Calu3 (cell line): ENCODE measurements around the gene CRACR2A. TPM values are rescaled to one million over a fixed set of nuclear protein-coding genes. Genes with fewer than 3 reads are reported as not detected.

Source experiments
- BruUV-seq: library from RNA; stranded (reverse); fragments of 400-500 nt; replicated peaks from 2 replicates; lab custom pipeline; 2021; lab: Mats Ljungman, UMichigan
- CTCF ChIA-PET: fragments of 300-600 bp; sonication (Branson Sonifier 250); formaldehyde crosslinking; loops from one replicate; lab custom pipeline; 2022; ENCODE audit warnings: antibody characterized with exemption; lab: Charles Lee
- DNase-seq: peaks from one replicate; pipeline ENCODE4 v3.0.0; 2022
- H3K27ac Mint-ChIP-seq: one replicate; pipeline ENCODE4 v1.8.0; 2022; ENCODE audit warnings: mixed read lengths; ENCODE audit not compliant: unreplicated experiment
- H3K27me3 Mint-ChIP-seq: one replicate; pipeline ENCODE4 v1.8.0; 2022; ENCODE audit warnings: mixed read lengths; ENCODE audit not compliant: unreplicated experiment
- H3K36me3 Mint-ChIP-seq: one replicate; pipeline ENCODE4 v1.8.0; 2022; ENCODE audit warnings: mild to moderate bottlenecking, moderate library complexity, mixed read lengths; ENCODE audit not compliant: insufficient read depth, unreplicated experiment
- H3K4me1 Mint-ChIP-seq: one replicate; pipeline ENCODE4 v1.8.0; 2022; ENCODE audit warnings: mild to moderate bottlenecking, low read depth, mixed read lengths; ENCODE audit not compliant: unreplicated experiment
- H3K4me3 Mint-ChIP-seq: one replicate; pipeline ENCODE4 v1.8.0; 2022; ENCODE audit warnings: mild to moderate bottlenecking, low read depth, moderate library complexity, mixed read lengths; ENCODE audit not compliant: unreplicated experiment
- H3K9me3 Mint-ChIP-seq: one replicate; pipeline ENCODE4 v1.8.0; 2022; ENCODE audit warnings: low read depth, mixed read lengths; ENCODE audit not compliant: unreplicated experiment
- intact Hi-C: fragments of 100-400 bp; cut with micrococcal nuclease; formaldehyde crosslinking; loops from one replicate; pipeline ENCODE4 v1.10.0; 2022; ENCODE audit not compliant: unreplicated experiment
- total RNA-seq: library from RNA; stranded (reverse); gene quantifications from 2 replicates; pipeline ENCODE4 v1.2.3, GENCODE V29; 2022
- TF ChIP-seq, protein P1 (sequence below): fragments of 200-600 bp; IDR thresholded peaks from one replicate; pipeline ENCODE4 v1.8.0; 2022; ENCODE audit warnings: antibody characterized with exemption; ENCODE audit not compliant: unreplicated experiment

Gene CRACR2A
- total RNA-seq, 1 experiment from 2014 or later, result 9.5 TPM

DNA sequence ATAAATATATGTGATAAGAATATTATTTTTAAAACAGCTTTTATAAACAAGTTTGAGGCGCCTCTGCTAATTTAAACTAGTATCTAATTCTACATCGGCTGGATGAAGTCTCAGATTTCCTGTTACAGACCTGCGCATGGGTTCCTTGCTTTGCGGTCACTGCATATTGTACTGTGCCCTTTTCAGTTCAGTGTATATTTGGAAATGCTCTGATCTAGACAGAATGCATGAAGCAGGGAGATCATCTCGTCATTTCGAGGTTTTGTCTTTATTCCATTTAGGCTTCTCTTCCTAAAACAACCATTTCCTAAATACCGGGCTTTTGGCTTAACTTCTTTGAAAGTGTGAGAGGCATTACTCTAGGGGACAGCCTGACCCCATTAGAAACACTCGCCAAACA is 25.6 kb downstream of the CRACR2A start:
- Mint-ChIP-seq H3K4me1 (peaks cover 8% of the 10 kb centered on the region), H3K9me3 (peaks cover 2% of the 10 kb centered on the region), H3K27ac (no peak overlapping the region), H3K36me3 (no peaks in the 10 kb centered on the region), H3K4me3 (no peak overlapping the region), H3K27me3 (no peaks in the 10 kb centered on the region)
- DNase-seq, result no peak
- intact Hi-C loops, result no loop called here
- CTCF ChIA-PET, result interaction anchor here (0.7 kb wide), 1 partner anchor 260 kb away, joined by 3 read pairs; no protein-coding TSS in a partner anchor
- no TSS peak for BruUV-seq
- TF ChIP-seq, protein P1, sequence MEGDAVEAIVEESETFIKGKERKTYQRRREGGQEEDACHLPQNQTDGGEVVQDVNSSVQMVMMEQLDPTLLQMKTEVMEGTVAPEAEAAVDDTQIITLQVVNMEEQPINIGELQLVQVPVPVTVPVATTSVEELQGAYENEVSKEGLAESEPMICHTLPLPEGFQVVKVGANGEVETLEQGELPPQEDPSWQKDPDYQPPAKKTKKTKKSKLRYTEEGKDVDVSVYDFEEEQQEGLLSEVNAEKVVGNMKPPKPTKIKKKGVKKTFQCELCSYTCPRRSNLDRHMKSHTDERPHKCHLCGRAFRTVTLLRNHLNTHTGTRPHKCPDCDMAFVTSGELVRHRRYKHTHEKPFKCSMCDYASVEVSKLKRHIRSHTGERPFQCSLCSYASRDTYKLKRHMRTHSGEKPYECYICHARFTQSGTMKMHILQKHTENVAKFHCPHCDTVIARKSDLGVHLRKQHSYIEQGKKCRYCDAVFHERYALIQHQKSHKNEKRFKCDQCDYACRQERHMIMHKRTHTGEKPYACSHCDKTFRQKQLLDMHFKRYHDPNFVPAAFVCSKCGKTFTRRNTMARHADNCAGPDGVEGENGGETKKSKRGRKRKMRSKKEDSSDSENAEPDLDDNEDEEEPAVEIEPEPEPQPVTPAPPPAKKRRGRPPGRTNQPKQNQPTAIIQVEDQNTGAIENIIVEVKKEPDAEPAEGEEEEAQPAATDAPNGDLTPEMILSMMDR, result no peak

DNA sequence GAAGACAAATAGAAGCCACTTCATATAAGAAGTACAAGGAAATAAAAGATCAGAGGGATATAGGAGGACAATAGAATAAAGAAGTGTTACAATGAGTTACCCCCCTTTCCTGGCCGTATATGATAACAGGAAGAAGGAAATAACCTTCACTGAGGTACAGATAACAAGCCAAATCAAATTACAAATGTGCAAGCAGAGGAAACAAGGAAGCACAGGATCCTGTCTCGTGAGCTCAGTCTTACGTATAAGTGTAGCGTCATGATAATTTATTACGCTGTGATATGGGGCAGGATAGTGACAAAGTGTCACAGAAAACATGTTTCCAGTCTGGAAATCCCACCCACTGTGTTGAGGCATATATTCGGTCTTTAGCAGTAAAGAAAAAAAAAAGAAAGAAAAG is 26.5 kb downstream of the CRACR2A start:
- TF ChIP-seq, protein P1, result no peak
- H3K36me3 Mint-ChIP-seq, result no peaks in the 10 kb centered on the region
- H3K27me3 Mint-ChIP-seq, result no peaks in the 10 kb centered on the region
- no peak overlapping the region for H3K27ac Mint-ChIP-seq
- CTCF ChIA-PET, result no interaction called here
- H3K4me1 Mint-ChIP-seq, result peaks cover 8% of the 10 kb centered on the region
- peaks cover 2% of the 10 kb centered on the region for H3K9me3 Mint-ChIP-seq
- intact Hi-C loops, result no loop called here
- BruUV-seq, result no TSS peak
- DNase-seq, result no peak
- no peak overlapping the region for H3K4me3 Mint-ChIP-seq

DNA sequence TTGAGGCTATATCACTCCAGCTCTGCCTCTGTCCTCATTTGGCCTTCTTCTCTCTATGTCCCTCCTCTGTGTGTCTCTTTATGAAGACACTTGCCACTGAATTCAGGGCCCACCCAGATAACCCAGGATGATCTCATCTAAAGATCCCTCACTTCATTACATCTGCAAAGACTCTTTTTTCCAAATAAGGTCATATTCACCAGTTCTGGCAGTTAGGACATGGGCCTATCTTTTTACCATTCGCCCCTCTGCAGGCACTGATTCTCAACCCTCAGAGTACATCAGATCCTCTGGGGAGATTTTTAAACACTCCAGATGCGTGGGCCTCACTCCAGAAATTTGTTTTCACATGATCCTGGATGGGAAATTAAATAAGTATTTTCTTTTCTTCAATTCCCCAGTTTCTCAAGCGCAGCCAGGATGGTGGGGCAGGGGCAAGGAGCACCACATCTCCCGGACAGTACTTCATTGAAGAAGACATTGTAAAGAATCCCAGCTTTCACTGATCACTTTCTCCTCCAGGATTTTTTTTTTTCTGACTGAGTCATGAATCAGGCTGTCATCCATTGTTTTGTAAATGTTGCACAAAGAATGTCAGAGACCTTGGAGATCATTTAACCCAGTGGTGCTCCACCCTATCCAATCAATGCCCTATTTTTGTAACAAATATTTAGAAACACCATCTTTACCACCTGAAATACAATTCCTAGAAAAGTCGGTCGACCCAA is 27.4 kb downstream of the CRACR2A start:
- no TSS peak for BruUV-seq
- intact Hi-C loops, result no loop called here

DNA sequence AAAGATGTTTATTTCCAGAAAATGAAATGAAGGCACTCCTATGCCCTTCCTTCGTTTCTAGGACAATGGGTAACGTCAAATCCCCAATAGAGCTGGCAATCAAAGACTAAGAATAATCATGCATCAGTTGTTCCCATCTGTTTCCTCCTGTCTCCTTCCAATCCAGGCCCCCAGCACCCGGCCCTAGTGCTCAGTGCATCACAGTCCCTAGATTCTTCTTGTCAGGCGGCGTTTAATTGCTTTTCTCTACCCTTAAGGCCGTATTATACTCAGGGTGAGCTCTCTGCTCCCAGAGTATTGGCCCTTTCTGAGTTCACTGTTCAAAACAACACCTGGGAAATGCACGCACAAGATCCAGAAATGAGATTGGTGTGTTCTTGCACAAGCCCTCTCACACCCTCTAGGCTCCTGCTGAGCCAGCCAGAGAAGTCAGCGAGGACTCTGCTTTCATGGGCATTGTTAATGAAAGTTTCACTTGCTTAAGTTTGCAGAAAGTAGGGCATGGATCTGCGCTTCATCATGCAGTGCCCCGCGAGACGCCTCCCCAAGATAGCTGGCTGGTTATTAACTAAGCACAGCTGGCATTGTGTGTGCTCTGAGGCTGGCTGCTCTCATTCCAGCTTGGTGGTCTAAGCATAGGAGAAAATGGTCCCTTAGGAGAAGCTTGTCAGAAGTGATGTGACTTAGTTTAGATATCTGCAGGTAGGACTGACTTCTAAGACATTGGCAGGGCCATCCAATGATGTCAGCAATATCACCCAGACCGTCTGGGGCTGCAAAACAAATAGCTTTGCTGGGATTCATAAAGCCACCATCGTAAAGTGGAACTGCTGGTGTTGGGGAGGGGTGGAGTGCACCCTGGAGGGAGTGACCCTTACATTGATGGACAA is 28.7 kb downstream of the CRACR2A start:
- TF ChIP-seq, protein P1, result no peak
- no peak overlapping the region for H3K4me3 Mint-ChIP-seq
- H3K27ac Mint-ChIP-seq, result no peak overlapping the region
- H3K9me3 Mint-ChIP-seq, result peaks cover 2% of the 10 kb centered on the region
- CTCF ChIA-PET, result no interaction called here
- DNase-seq, result no peak
- intact Hi-C loops, result no loop called here
- peaks cover 13% of the 10 kb centered on the region for H3K27me3 Mint-ChIP-seq
- no peaks in the 10 kb centered on the region for H3K36me3 Mint-ChIP-seq
- H3K4me1 Mint-ChIP-seq, result peaks cover 8% of the 10 kb centered on the region
- BruUV-seq, result no TSS peak

More for the DNA sequence above, 27.4 kb downstream of the CRACR2A start:
- CTCF ChIA-PET, result no interaction called here
- DNase-seq, result no peak
- Mint-ChIP-seq H3K9me3 (peaks cover 2% of the 10 kb centered on the region), H3K27me3 (peaks cover 7% of the 10 kb centered on the region), H3K36me3 (no peaks in the 10 kb centered on the region), H3K27ac (no peak overlapping the region), H3K4me3 (no peak overlapping the region), H3K4me1 (peaks cover 8% of the 10 kb centered on the region)
- TF ChIP-seq, protein P1, result no peak
